ENCODE data around the gene SF3B2. TPM values are rescaled to one million over a fixed set of nuclear protein-coding genes. Genes with fewer than 3 reads are reported as not detected.
A peak's percentile ranks its signal among the peaks of the same experiment; 100 is the strongest.

SF3B2 gene
- total and polyA plus RNA-seq, 9 of the 15 experiments (the other 6 are each of a cell fraction or from before 2014, with no cell fraction given), result 58.3 to 248 (median 157) TPM

DNA sequence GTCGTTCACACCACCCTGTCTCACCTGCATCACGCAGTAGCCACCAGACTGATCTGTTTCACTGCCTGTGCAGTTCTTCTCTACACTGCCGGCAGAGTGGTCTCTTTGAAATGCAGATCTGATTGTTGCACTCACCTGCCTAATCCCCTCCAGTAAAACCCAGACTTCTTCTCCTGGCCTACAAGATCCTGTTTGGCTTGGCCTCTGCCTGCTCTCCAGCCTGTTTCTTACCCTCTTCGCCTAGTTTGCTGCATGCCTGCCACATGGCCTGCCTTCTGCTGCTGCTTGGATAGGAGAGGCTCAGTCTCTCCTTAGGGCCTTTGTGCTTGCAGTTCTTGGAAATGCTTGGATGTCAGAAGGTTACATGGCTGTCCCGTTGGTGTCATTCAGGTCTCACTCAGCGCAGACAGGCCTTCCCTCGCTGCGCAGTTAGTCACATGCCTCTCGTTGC is 59.9 kb downstream of the SF3B2 start (continued):
- TF ChIP-seq, protein P1, sequence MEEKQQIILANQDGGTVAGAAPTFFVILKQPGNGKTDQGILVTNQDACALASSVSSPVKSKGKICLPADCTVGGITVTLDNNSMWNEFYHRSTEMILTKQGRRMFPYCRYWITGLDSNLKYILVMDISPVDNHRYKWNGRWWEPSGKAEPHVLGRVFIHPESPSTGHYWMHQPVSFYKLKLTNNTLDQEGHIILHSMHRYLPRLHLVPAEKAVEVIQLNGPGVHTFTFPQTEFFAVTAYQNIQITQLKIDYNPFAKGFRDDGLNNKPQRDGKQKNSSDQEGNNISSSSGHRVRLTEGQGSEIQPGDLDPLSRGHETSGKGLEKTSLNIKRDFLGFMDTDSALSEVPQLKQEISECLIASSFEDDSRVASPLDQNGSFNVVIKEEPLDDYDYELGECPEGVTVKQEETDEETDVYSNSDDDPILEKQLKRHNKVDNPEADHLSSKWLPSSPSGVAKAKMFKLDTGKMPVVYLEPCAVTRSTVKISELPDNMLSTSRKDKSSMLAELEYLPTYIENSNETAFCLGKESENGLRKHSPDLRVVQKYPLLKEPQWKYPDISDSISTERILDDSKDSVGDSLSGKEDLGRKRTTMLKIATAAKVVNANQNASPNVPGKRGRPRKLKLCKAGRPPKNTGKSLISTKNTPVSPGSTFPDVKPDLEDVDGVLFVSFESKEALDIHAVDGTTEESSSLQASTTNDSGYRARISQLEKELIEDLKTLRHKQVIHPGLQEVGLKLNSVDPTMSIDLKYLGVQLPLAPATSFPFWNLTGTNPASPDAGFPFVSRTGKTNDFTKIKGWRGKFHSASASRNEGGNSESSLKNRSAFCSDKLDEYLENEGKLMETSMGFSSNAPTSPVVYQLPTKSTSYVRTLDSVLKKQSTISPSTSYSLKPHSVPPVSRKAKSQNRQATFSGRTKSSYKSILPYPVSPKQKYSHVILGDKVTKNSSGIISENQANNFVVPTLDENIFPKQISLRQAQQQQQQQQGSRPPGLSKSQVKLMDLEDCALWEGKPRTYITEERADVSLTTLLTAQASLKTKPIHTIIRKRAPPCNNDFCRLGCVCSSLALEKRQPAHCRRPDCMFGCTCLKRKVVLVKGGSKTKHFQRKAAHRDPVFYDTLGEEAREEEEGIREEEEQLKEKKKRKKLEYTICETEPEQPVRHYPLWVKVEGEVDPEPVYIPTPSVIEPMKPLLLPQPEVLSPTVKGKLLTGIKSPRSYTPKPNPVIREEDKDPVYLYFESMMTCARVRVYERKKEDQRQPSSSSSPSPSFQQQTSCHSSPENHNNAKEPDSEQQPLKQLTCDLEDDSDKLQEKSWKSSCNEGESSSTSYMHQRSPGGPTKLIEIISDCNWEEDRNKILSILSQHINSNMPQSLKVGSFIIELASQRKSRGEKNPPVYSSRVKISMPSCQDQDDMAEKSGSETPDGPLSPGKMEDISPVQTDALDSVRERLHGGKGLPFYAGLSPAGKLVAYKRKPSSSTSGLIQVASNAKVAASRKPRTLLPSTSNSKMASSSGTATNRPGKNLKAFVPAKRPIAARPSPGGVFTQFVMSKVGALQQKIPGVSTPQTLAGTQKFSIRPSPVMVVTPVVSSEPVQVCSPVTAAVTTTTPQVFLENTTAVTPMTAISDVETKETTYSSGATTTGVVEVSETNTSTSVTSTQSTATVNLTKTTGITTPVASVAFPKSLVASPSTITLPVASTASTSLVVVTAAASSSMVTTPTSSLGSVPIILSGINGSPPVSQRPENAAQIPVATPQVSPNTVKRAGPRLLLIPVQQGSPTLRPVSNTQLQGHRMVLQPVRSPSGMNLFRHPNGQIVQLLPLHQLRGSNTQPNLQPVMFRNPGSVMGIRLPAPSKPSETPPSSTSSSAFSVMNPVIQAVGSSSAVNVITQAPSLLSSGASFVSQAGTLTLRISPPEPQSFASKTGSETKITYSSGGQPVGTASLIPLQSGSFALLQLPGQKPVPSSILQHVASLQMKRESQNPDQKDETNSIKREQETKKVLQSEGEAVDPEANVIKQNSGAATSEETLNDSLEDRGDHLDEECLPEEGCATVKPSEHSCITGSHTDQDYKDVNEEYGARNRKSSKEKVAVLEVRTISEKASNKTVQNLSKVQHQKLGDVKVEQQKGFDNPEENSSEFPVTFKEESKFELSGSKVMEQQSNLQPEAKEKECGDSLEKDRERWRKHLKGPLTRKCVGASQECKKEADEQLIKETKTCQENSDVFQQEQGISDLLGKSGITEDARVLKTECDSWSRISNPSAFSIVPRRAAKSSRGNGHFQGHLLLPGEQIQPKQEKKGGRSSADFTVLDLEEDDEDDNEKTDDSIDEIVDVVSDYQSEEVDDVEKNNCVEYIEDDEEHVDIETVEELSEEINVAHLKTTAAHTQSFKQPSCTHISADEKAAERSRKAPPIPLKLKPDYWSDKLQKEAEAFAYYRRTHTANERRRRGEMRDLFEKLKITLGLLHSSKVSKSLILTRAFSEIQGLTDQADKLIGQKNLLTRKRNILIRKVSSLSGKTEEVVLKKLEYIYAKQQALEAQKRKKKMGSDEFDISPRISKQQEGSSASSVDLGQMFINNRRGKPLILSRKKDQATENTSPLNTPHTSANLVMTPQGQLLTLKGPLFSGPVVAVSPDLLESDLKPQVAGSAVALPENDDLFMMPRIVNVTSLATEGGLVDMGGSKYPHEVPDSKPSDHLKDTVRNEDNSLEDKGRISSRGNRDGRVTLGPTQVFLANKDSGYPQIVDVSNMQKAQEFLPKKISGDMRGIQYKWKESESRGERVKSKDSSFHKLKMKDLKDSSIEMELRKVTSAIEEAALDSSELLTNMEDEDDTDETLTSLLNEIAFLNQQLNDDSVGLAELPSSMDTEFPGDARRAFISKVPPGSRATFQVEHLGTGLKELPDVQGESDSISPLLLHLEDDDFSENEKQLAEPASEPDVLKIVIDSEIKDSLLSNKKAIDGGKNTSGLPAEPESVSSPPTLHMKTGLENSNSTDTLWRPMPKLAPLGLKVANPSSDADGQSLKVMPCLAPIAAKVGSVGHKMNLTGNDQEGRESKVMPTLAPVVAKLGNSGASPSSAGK (IDR thresholded peaks at IDR 0.05), result peak; percentile 97
- TF ChIP-seq BRF2 (IDR thresholded peaks at IDR 0.05; ENCODE audit: borderline replicate concordance, insufficient read depth, insufficient read length) (no peak), ZFP36 (IDR thresholded peaks at IDR 0.05; ENCODE audit: low read depth, low read length, partially characterized antibody) (peak; percentile 64), CXXC5 (CRISPR knock-in tag; IDR thresholded peaks at IDR 0.05) (peak; percentile 56; the same call in 1 of the 2 replicates), ZKSCAN3 (CRISPR knock-in tag; IDR thresholded peaks at IDR 0.05) (no peak), HDGF (IDR thresholded peaks at IDR 0.05) (0 out of 2 replicates have a peak, but pooled peaks have one; percentile 23), ZNF133 (CRISPR knock-in tag; IDR thresholded peaks at IDR 0.05) (no peak), C11orf30 (IDR thresholded peaks at IDR 0.05; ENCODE audit: low read depth) (no peak), KLF13 (tag; IDR thresholded peaks at IDR 0.05; ENCODE audit: borderline replicate concordance, low read depth) (no peak), MEIS2 (IDR thresholded peaks at IDR 0.05; ENCODE audit: partially characterized antibody) (peak; percentile 6)
- TF ChIP-seq, protein P2, sequence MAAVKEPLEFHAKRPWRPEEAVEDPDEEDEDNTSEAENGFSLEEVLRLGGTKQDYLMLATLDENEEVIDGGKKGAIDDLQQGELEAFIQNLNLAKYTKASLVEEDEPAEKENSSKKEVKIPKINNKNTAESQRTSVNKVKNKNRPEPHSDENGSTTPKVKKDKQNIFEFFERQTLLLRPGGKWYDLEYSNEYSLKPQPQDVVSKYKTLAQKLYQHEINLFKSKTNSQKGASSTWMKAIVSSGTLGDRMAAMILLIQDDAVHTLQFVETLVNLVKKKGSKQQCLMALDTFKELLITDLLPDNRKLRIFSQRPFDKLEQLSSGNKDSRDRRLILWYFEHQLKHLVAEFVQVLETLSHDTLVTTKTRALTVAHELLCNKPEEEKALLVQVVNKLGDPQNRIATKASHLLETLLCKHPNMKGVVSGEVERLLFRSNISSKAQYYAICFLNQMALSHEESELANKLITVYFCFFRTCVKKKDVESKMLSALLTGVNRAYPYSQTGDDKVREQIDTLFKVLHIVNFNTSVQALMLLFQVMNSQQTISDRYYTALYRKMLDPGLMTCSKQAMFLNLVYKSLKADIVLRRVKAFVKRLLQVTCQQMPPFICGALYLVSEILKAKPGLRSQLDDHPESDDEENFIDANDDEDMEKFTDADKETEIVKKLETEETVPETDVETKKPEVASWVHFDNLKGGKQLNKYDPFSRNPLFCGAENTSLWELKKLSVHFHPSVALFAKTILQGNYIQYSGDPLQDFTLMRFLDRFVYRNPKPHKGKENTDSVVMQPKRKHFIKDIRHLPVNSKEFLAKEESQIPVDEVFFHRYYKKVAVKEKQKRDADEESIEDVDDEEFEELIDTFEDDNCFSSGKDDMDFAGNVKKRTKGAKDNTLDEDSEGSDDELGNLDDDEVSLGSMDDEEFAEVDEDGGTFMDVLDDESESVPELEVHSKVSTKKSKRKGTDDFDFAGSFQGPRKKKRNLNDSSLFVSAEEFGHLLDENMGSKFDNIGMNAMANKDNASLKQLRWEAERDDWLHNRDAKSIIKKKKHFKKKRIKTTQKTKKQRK (IDR thresholded peaks at IDR 0.05; ENCODE audit: borderline replicate concordance, low read depth, low read length), result no peak

Data from K562 (cell line).